ENCODE data around the gene ATOSB. TPM values are rescaled to one million over a fixed set of nuclear protein-coding genes. Genes with fewer than 3 reads are reported as not detected.

The ATOSB gene
- total RNA-seq: 1 to 10 TPM; 3.7 to 6.9 (median 5.8) TPM
- long read RNA-seq: 0 reads

- Histone ChIP-seq H3K4me3 (peak within 1 kb of the TSS; percentile 47 to 64 (median 60)), H3K27me3 (no peaks in the 10 kb centered on the region), H3K27ac (peak within 1 kb of the TSS; percentile 56 to 85 (median 73)), H3K9me3 (no peaks in the 10 kb centered on the region), H3K4me1 (peaks cover 0 to 30% (median 10%) of the 10 kb centered on the region in 4 donors), H3K36me3 (no peaks in the 10 kb centered on the region)
- peak; percentile 64 to 82 (median 74) for ATAC-seq
- TF ChIP-seq POLR2A (IDR thresholded peaks at IDR 0.05): peak; percentile 59
- no peak for TF ChIP-seq CTCF (IDR thresholded peaks at IDR 0.05)
- WGBS (ENCODE audit: insufficient coverage, low coverage, low lambda C conversion rate, missing lambda C conversion rate): under 1% methylated on average over 39 of the region's 54 CpGs
- intact Hi-C loops (cut with DNase I): loop anchor here (5.0 to 10.0 kb wide), 2 partner anchors 141 to 149 kb away; no protein-coding TSS in a partner anchor
- peak; percentile 98 to 99 (median 99) for DNase-seq
Measured at GRCh38 chr9:35115680-35116538, at the start of gene ATOSB. Gene ATOSB (minus strand): TSS chr9:35115862. CDS start chr9:35108274, 7,588 bp downstream.

- Histone ChIP-seq H3K4me3 (no peak overlapping the region), H3K27ac (no peak overlapping the region), H3K4me1 (peaks cover 0 to 16% (median 6%) of the 10 kb centered on the region in 4 donors), H3K27me3 (no peaks in the 10 kb centered on the region), H3K36me3 (no peaks in the 10 kb centered on the region), H3K9me3 (no peaks in the 10 kb centered on the region)
- no peak for DNase-seq
- TF ChIP-seq POLR2A (IDR thresholded peaks at IDR 0.05): no peak
- no peak for TF ChIP-seq CTCF (IDR thresholded peaks at IDR 0.05)
- 61% methylated on average over 3 of the region's 3 CpGs for WGBS (ENCODE audit: insufficient coverage, low coverage, low lambda C conversion rate, missing lambda C conversion rate)
- intact Hi-C loops (cut with DNase I): no loop called here
- ATAC-seq: no peak
Measured at GRCh38 chr9:35164711-35165110, 49.0 kb upstream of the ATOSB start.

GRCh38 chr9:35163413-35163812, 47.8 kb upstream of the ATOSB start:
- WGBS (ENCODE audit: insufficient coverage, low coverage, low lambda C conversion rate, missing lambda C conversion rate): 38% methylated on average over 3 of the region's 3 CpGs
- Histone ChIP-seq H3K4me3 (peak overlapping the region in 1 of 3 donors; percentile 82), H3K4me1 (peaks cover 0 to 13% (median 6%) of the 10 kb centered on the region in 4 donors), H3K36me3 (no peaks in the 10 kb centered on the region), H3K27ac (peak overlapping the region in 1 of 3 donors; percentile 88), H3K9me3 (no peaks in the 10 kb centered on the region), H3K27me3 (no peaks in the 10 kb centered on the region)
- DNase-seq: no peak
- intact Hi-C loops (cut with DNase I): no loop called here
- TF ChIP-seq POLR2A (IDR thresholded peaks at IDR 0.05) (no peak), CTCF (IDR thresholded peaks at IDR 0.05) (no peak)
- no peak for ATAC-seq

GRCh38 chr9:35162605-35163315, 47.1 kb upstream of the ATOSB start:
- DNase-seq: peak in 1 of 3 donors; percentile 26
- H3K4me3 ChIP-seq: peak overlapping the region; percentile 76 to 92 (median 82)
- WGBS (ENCODE audit: insufficient coverage, low coverage, low lambda C conversion rate, missing lambda C conversion rate): 11% methylated on average over 11 of the region's 11 CpGs
- H3K4me1 ChIP-seq: peaks cover 0 to 13% (median 6%) of the 10 kb centered on the region in 4 donors
- ATAC-seq: no peak
- intact Hi-C loops (cut with DNase I): no loop called here
- no peaks in the 10 kb centered on the region for H3K36me3 ChIP-seq
- H3K27me3 ChIP-seq: no peaks in the 10 kb centered on the region
- no peaks in the 10 kb centered on the region for H3K9me3 ChIP-seq
- TF ChIP-seq POLR2A (IDR thresholded peaks at IDR 0.05) (no peak), CTCF (IDR thresholded peaks at IDR 0.05) (no peak)
- H3K27ac ChIP-seq: peak overlapping the region; percentile 88 to 92 (median 90)

Data from right lobe of liver (tissue), 6 donors.